GM21381 (cell line): Measurements from ENCODE around the gene MN1.

ENCODE experiments used
- ATAC-seq: cut with Tn5 transposase; IDR thresholded peaks from one replicate; pipeline ENCODE4 v1.9.1; 2021; ENCODE audit warnings: mild to moderate bottlenecking, moderate library complexity; ENCODE audit not compliant: unreplicated experiment

Gene MN1

GRCh38 chr22:27827604-27828587, 26.3 kb upstream of the MN1 start:
- ATAC-seq = no peak

- no peak for ATAC-seq
Observed at GRCh38 chr22:27825174-27825573, 23.6 kb upstream of the MN1 start.

GRCh38 chr22:27823221-27823620, 21.7 kb upstream of the MN1 start:
- no peak for ATAC-seq

- ATAC-seq = no peak
Observed at GRCh38 chr22:27820896-27821866, 19.6 kb upstream of the MN1 start.

GRCh38 chr22:27816552-27816951, 15.0 kb upstream of the MN1 start:
- ATAC-seq = no peak

- no peak for ATAC-seq
Observed at GRCh38 chr22:27815826-27816530, 14.4 kb upstream of the MN1 start.

- ATAC-seq = no peak
Observed at GRCh38 chr22:27814993-27815392, 13.4 kb upstream of the MN1 start.

GRCh38 chr22:27811778-27812177, 10.2 kb upstream of the MN1 start:
- no peak for ATAC-seq

GRCh38 chr22:27810609-27811151, 9.1 kb upstream of the MN1 start:
- no peak for ATAC-seq

GRCh38 chr22:27809700-27810608, 8.4 kb upstream of the MN1 start:
- ATAC-seq = no peak

- ATAC-seq = no peak
Observed at GRCh38 chr22:27809226-27809603, 7.7 kb upstream of the MN1 start.

GRCh38 chr22:27808451-27809225, 7.1 kb upstream of the MN1 start:
- no peak for ATAC-seq

- ATAC-seq = no peak
Observed at GRCh38 chr22:27805841-27806240, 4.3 kb upstream of the MN1 start.

GRCh38 chr22:27804470-27805297, 3.1 kb upstream of the MN1 start:
- ATAC-seq = no peak

GRCh38 chr22:27803841-27804415, 2.4 kb upstream of the MN1 start:
- ATAC-seq = no peak

GRCh38 chr22:27802346-27803073, 954 bp upstream of the MN1 start:
- ATAC-seq = no peak

GRCh38 chr22:27801202-27801615, 347 bp downstream of the MN1 start:
- no peak for ATAC-seq
